ENCODE data around the gene NXT1.

Gene NXT1

DNA sequence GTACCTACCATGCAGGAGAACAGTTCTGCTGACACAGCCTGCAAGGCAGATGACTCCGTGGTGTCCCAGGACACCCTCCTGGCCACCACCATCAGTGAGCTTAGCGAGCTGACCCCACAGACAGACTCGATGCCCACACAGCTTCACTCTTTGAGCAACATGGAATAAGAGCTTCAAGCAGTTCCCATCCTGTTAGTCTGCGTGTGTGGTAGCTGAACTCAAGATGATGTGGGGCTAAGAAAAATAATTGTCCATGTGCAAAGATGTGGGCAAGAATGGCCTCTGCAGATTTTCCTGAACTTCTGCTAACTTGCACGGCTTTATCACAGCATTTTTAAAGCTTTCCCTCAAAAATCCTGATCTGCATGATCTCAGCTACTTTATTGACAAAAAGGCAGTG is 19.7 kb downstream of the NXT1 start:
- Histone ChIP-seq H3K4me1 (ENCODE audit: control insufficient read depth, insufficient read depth, low read length) (no peaks in the 10 kb centered on the region), H3K9me3 (ENCODE audit: control insufficient read depth, insufficient read depth, low read length) (no peaks in the 10 kb centered on the region), H3K36me3 (ENCODE audit: control insufficient read depth, insufficient read depth, low read length) (peaks cover 93% of the 10 kb centered on the region)

DNA sequence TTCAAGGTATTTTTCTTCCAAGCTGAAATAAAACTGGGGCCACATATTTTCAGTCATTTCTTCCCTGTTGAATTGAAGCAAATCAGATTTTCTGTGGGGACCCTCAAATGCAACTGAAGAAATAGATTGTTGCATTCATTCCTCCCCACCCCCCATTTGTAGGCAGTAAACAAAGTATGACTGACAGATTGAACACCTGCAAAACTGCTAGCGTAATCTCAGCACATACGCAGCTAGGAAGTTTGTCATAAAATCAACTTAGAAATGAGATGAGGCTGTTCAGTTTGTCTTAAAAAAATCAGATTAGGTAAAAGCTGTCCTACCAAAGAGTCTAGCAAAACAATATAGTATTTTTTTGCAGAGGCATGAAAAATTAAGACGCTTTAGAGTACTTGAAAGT is 20.3 kb downstream of the NXT1 start:
- no peaks in the 10 kb centered on the region for H3K4me1 ChIP-seq (ENCODE audit: control insufficient read depth, insufficient read depth, low read length)
- no peak overlapping the region for H3K27ac ChIP-seq (ENCODE audit: low read depth, low read length)
- H3K9me3 ChIP-seq (ENCODE audit: control insufficient read depth, insufficient read depth, low read length): no peaks in the 10 kb centered on the region
- H3K36me3 ChIP-seq (ENCODE audit: control insufficient read depth, insufficient read depth, low read length): peaks cover 94% of the 10 kb centered on the region
- H3K9ac ChIP-seq (ENCODE audit: low read depth, low read length): no peak overlapping the region
- H3K4me3 ChIP-seq (ENCODE audit: low read depth, low read length): no peak overlapping the region
- H3K27me3 ChIP-seq (ENCODE audit: control insufficient read depth, insufficient read depth, low read length): no peaks in the 10 kb centered on the region

More for the DNA sequence above, 19.7 kb downstream of the NXT1 start:
- no peak overlapping the region for H3K4me3 ChIP-seq (ENCODE audit: low read depth, low read length)
- no peaks in the 10 kb centered on the region for H3K27me3 ChIP-seq (ENCODE audit: control insufficient read depth, insufficient read depth, low read length)
- no peak overlapping the region for H3K27ac ChIP-seq (ENCODE audit: low read depth, low read length)
- H3K9ac ChIP-seq (ENCODE audit: low read depth, low read length): no peak overlapping the region

DNA sequence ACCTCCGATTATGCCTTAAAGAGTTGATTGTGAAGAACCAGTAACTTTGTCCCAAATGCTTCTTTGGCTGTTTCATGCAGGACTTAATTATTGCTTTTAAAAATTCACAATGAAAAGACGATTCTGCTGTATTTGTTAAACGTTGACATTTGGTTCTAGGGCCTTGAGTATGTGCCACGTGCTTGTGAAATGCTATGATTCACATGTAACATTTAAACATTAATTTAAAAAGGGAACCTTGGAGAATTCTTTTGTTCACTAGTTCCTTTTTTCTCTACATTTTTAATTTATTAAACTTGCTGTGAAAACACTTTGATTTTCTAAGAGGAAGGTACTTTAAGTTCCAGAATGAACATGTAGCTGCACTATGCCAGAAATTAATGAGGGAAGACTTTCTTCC is 20.9 kb downstream of the NXT1 start:
- Histone ChIP-seq H3K4me3 (ENCODE audit: low read depth, low read length) (no peak overlapping the region), H3K27ac (ENCODE audit: low read depth, low read length) (no peak overlapping the region), H3K36me3 (ENCODE audit: control insufficient read depth, insufficient read depth, low read length) (peaks cover 98% of the 10 kb centered on the region), H3K27me3 (ENCODE audit: control insufficient read depth, insufficient read depth, low read length) (no peaks in the 10 kb centered on the region), H3K9ac (ENCODE audit: low read depth, low read length) (no peak overlapping the region), H3K9me3 (ENCODE audit: control insufficient read depth, insufficient read depth, low read length) (no peaks in the 10 kb centered on the region), H3K4me1 (ENCODE audit: control insufficient read depth, insufficient read depth, low read length) (no peaks in the 10 kb centered on the region)

DNA sequence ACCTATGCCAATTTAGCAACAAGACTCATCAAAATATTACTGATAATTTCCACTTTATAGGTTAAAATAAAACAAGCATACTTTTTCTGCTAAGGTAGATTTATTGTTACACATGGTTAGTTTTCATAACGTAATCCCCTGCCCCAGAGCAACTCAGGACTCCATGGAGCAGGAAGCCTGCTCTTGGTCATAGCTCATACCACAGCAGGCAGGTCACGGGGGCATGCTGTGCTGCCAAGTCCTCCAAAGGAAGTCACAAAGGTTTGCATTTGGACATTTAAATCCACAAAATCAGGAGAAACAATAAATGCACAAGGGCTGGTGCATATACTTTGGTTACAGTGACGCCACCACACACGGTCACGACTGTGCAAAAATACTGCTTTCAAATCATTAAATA is 23.9 kb downstream of the NXT1 start:
- Histone ChIP-seq H3K4me1 (ENCODE audit: control insufficient read depth, insufficient read depth, low read length) (no peaks in the 10 kb centered on the region), H3K9ac (ENCODE audit: low read depth, low read length) (no peak overlapping the region), H3K27me3 (ENCODE audit: control insufficient read depth, insufficient read depth, low read length) (no peaks in the 10 kb centered on the region), H3K9me3 (ENCODE audit: control insufficient read depth, insufficient read depth, low read length) (no peaks in the 10 kb centered on the region), H3K36me3 (ENCODE audit: control insufficient read depth, insufficient read depth, low read length) (peaks cover 93% of the 10 kb centered on the region), H3K27ac (ENCODE audit: low read depth, low read length) (no peak overlapping the region), H3K4me3 (ENCODE audit: low read depth, low read length) (no peak overlapping the region)

DNA sequence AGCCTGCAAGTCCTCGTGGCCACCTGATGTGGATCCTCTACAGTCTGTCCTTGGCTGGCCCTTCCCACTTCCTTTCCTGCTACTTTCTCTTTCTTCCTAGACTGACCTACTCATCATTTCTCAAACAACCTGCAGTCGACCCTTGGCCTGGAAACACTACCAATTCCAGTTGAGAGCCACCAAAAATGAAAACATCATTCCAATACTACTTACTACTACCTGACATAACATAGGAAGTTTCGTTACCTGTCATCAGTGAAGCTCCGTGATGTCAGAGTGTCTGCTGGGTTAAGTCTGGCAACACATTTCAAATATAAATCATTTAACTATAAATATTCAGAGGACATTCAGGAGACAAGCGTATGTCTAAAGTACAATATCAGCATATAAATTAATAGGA is 25.2 kb downstream of the NXT1 start:
- no peak overlapping the region for H3K4me3 ChIP-seq (ENCODE audit: low read depth, low read length)
- H3K9me3 ChIP-seq (ENCODE audit: control insufficient read depth, insufficient read depth, low read length): no peaks in the 10 kb centered on the region
- H3K27me3 ChIP-seq (ENCODE audit: control insufficient read depth, insufficient read depth, low read length): no peaks in the 10 kb centered on the region
- H3K9ac ChIP-seq (ENCODE audit: low read depth, low read length): no peak overlapping the region
- H3K4me1 ChIP-seq (ENCODE audit: control insufficient read depth, insufficient read depth, low read length): no peaks in the 10 kb centered on the region
- H3K36me3 ChIP-seq (ENCODE audit: control insufficient read depth, insufficient read depth, low read length): peaks cover 89% of the 10 kb centered on the region
- no peak overlapping the region for H3K27ac ChIP-seq (ENCODE audit: low read depth, low read length)

DNA sequence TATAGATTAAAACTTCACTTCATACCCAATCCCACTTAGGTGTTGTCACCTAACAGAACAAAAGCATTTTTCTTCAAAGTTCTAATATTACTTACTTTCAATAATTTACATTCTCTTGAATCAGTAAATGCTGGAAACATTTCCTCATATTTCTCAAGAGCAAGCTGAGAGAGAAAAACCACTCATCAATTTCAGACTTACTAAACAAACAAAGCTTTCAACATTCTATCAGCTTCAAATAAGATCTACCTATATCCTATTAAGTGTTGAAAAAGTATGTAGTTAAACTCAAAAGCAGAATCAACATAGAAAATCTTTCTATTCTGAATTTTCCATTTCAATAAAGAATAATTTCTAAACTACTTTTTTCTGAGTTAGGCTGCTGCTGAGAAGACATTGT is 29.2 kb downstream of the NXT1 start:
- Histone ChIP-seq H3K27me3 (ENCODE audit: control insufficient read depth, insufficient read depth, low read length) (no peaks in the 10 kb centered on the region), H3K9ac (ENCODE audit: low read depth, low read length) (no peak overlapping the region), H3K36me3 (ENCODE audit: control insufficient read depth, insufficient read depth, low read length) (peaks cover 62% of the 10 kb centered on the region)

DNA sequence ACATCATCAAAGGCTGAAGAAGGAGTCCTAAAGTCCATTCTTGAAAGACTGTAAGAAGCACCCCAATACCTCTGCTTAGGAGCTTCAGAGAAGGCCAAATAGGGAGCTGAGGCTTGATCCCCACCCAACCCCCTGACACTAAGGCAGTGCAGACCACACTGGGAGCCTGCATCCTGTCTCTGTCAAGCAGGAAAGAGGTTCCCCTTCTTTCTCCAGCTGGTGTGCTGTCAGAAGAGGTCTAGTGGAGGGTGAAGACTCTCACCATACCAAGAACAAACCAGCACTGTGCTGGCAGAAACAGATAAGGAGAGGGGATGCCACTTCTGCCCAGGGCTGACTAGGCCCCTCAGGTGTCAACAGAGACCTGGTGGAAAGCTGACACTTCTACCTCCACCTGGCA is 31.3 kb downstream of the NXT1 start:
- Histone ChIP-seq H3K9ac (ENCODE audit: low read depth, low read length) (no peak overlapping the region), H3K4me3 (ENCODE audit: low read depth, low read length) (no peak overlapping the region), H3K27me3 (ENCODE audit: control insufficient read depth, insufficient read depth, low read length) (no peaks in the 10 kb centered on the region), H3K36me3 (ENCODE audit: control insufficient read depth, insufficient read depth, low read length) (peaks cover 44% of the 10 kb centered on the region), H3K27ac (ENCODE audit: low read depth, low read length) (no peak overlapping the region), H3K9me3 (ENCODE audit: control insufficient read depth, insufficient read depth, low read length) (no peaks in the 10 kb centered on the region), H3K4me1 (ENCODE audit: control insufficient read depth, insufficient read depth, low read length) (no peaks in the 10 kb centered on the region)

More for the DNA sequence above, 29.2 kb downstream of the NXT1 start:
- Histone ChIP-seq H3K9me3 (ENCODE audit: control insufficient read depth, insufficient read depth, low read length) (no peaks in the 10 kb centered on the region), H3K27ac (ENCODE audit: low read depth, low read length) (no peak overlapping the region), H3K4me1 (ENCODE audit: control insufficient read depth, insufficient read depth, low read length) (no peaks in the 10 kb centered on the region), H3K4me3 (ENCODE audit: low read depth, low read length) (no peak overlapping the region)

DNA sequence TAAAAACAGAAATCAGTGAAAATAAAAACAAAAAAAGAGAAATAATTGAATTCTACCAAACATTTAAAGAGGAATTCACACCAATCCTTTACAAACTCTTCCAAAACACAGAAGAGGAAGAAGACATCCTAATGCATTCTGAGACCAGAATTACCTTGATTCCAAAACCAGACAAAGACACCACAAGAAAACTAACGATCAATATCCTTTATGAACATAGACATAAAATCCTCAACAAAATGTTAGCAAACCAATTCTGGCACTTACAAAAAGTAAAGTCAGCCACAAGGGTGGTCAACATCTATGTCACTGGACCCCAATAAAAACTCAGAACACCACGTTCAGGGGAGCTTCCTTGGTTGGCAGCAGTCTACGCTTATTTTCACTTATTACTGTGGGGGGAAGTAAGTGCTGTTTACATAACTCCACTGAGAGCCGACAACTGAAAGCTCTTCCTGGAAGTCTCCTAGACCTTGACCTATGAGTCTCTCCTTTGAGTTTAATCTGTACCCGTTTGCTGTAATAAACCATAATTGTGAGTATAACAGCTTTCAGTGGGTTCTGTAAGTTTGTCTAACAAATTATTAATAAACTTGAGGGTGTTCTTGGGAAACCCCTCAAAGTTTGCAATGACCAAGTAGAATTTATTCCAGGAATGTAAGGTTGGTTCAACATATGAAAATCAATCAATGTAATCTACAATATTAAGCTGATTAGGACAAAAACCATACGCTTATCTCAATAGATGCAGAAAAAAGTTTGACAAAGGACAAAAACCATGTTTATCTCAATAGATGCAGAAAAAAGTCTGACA is 35.9 kb downstream of the NXT1 start:
- no peaks in the 10 kb centered on the region for H3K27me3 ChIP-seq (ENCODE audit: control insufficient read depth, insufficient read depth, low read length)
- no peak overlapping the region for H3K4me3 ChIP-seq (ENCODE audit: low read depth, low read length)
- H3K27ac ChIP-seq (ENCODE audit: low read depth, low read length): no peak overlapping the region
- H3K9me3 ChIP-seq (ENCODE audit: control insufficient read depth, insufficient read depth, low read length): no peaks in the 10 kb centered on the region
- H3K4me1 ChIP-seq (ENCODE audit: control insufficient read depth, insufficient read depth, low read length): peaks cover 12% of the 10 kb centered on the region
- no peak overlapping the region for H3K9ac ChIP-seq (ENCODE audit: low read depth, low read length)
- H3K36me3 ChIP-seq (ENCODE audit: control insufficient read depth, insufficient read depth, low read length): peaks cover 33% of the 10 kb centered on the region

DNA sequence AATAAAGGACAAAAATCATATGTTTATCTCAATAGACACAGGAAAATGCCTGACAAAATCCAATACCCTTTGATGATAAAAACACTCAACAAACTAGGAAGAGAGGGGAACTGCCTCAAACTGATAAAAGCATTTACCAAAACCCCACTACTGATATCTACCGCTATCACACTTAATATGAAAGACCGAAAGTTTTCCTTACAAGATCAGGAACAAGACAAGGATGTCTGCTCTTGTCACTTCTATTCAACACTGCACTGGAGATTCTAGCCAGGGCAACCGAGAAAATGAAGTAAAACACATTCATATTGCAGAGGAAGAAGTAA is 36.5 kb downstream of the NXT1 start:
- peaks cover 17% of the 10 kb centered on the region for H3K4me1 ChIP-seq (ENCODE audit: control insufficient read depth, insufficient read depth, low read length)
- H3K9me3 ChIP-seq (ENCODE audit: control insufficient read depth, insufficient read depth, low read length): no peaks in the 10 kb centered on the region
- H3K4me3 ChIP-seq (ENCODE audit: low read depth, low read length): no peak overlapping the region
- H3K27me3 ChIP-seq (ENCODE audit: control insufficient read depth, insufficient read depth, low read length): no peaks in the 10 kb centered on the region
- H3K36me3 ChIP-seq (ENCODE audit: control insufficient read depth, insufficient read depth, low read length): peaks cover 33% of the 10 kb centered on the region
- H3K9ac ChIP-seq (ENCODE audit: low read depth, low read length): no peak overlapping the region
- H3K27ac ChIP-seq (ENCODE audit: low read depth, low read length): no peak overlapping the region

DNA sequence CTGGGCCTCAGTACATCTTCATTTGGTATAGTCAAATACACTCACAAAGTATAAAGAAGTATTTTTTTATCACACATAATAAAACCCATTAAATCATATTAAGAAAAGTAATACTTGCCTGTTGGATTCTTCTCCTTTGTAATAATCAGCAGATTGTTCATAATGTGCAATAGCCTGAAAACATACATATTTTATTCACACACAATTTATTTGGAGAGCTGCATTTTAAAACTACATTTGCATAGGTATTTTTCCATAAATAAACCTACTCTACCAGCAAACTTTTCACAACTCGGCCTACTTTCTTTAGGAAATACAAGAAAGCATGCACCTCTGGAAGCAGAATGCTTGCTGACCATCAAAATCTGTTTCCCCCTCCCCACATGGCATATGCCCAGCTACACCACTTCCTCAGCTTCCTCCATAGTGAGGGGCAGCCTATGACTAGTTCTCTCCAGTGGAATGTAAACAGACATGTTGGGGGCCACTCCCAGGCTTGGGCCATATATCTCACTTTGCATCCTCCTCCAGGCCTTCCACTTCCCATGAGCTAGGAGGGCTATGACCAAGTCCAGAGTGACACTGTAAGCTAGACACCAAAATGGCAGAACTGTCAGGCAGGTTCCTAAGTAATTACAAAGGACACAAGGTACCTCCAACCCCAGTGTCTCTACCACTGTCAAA is 39.6 kb downstream of the NXT1 start:
- Histone ChIP-seq H3K36me3 (ENCODE audit: control insufficient read depth, insufficient read depth, low read length) (peaks cover 50% of the 10 kb centered on the region), H3K27me3 (ENCODE audit: control insufficient read depth, insufficient read depth, low read length) (no peaks in the 10 kb centered on the region), H3K9me3 (ENCODE audit: control insufficient read depth, insufficient read depth, low read length) (no peaks in the 10 kb centered on the region), H3K4me3 (ENCODE audit: low read depth, low read length) (no peak overlapping the region), H3K9ac (ENCODE audit: low read depth, low read length) (no peak overlapping the region), H3K4me1 (ENCODE audit: control insufficient read depth, insufficient read depth, low read length) (peaks cover 20% of the 10 kb centered on the region), H3K27ac (ENCODE audit: low read depth, low read length) (no peak overlapping the region)

DNA sequence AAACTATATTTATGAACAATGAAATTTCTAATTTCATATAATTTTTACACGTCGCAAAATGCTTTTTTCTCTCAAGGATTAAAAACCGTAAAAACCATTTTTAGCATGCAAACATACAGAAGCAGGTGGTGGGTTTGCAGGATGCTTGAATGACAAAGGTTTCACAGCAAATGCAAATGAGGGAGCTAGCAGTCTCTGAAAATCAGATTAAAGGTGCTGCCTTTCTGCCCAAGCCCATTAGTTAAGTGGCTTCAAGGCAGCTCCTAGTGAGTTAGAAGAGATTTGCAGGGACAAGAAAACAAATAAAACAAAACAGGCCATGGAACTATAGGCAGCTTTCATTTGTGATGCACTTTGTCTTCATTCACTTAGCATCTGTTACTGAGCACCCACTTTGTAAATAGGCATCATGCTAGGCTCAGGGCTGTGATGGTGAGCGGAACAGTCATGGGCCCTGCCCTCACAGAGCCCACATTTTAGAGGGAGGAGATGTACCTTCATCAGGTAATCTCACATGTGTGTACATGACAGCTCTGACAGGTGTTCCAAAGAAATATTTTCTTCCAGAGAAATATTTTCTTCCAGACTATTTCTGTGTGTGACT is 41.2 kb downstream of the NXT1 start:
- Histone ChIP-seq H3K9ac (ENCODE audit: low read depth, low read length) (no peak overlapping the region), H3K4me3 (ENCODE audit: low read depth, low read length) (no peak overlapping the region), H3K4me1 (ENCODE audit: control insufficient read depth, insufficient read depth, low read length) (peaks cover 20% of the 10 kb centered on the region), H3K27me3 (ENCODE audit: control insufficient read depth, insufficient read depth, low read length) (no peaks in the 10 kb centered on the region), H3K9me3 (ENCODE audit: control insufficient read depth, insufficient read depth, low read length) (no peaks in the 10 kb centered on the region), H3K36me3 (ENCODE audit: control insufficient read depth, insufficient read depth, low read length) (peaks cover 53% of the 10 kb centered on the region), H3K27ac (ENCODE audit: low read depth, low read length) (peak overlapping the region; percentile 73)
